Activated CD8-positive, alpha-beta T cell treated with anti-CD3 and anti-CD28 coated beads for 36 hours (primary cell): ENCODE results near the gene ERP44. TPM values are rescaled to one million over a fixed set of nuclear protein-coding genes. Genes with fewer than 3 reads are reported as not detected.
A peak's percentile ranks its signal among the peaks of the same experiment; 100 is the strongest.
"Not testable (repeated sequence)": the region's sequence is repeated elsewhere in the genome, so short reads cannot be mapped to it uniquely, and the experiment has no call there.

Experiments used
- ATAC-seq: fragments of 200-7000 bp; cut with Tn5 transposase; one replicate; pipeline ENCODE4 v1.10.0; 2021; ENCODE audit warnings: mild to moderate bottlenecking, moderate library complexity
- CTCF ChIA-PET: fragments of 350-600 bp; sonication (Branson Sonifier 250); formaldehyde crosslinking; loops from one replicate; lab custom pipeline; 2021; ENCODE audit warnings: antibody characterized with exemption; lab: Charles Lee
- POLR2A ChIA-PET: fragments of 350-600 bp; sonication (Branson Sonifier 250); formaldehyde crosslinking; loops from one replicate; lab custom pipeline; 2021; ENCODE audit warnings: antibody characterized with exemption; lab: Charles Lee
- DNase-seq: peaks from one replicate; pipeline ENCODE4 v3.0.0-alpha.2; 2020
- H3K27ac Mint-ChIP-seq: one replicate; pipeline ENCODE4 v1.8.0; 2021; ENCODE audit warnings: mild to moderate bottlenecking, mixed read lengths
- H3K27me3 Mint-ChIP-seq: one replicate; pipeline ENCODE4 v1.8.0; 2021; ENCODE audit warnings: mixed read lengths
- H3K36me3 Mint-ChIP-seq: one replicate; pipeline ENCODE4 v1.8.0; 2021; ENCODE audit warnings: low read depth, mixed read lengths
- H3K4me1 Mint-ChIP-seq: one replicate; pipeline ENCODE4 v1.8.0; 2021; ENCODE audit warnings: low read depth, mixed read lengths
- H3K4me3 Mint-ChIP-seq: one replicate; pipeline ENCODE4 v1.8.0; 2021; ENCODE audit warnings: mild to moderate bottlenecking, moderate library complexity, mixed read lengths
- H3K9me3 Mint-ChIP-seq: one replicate; pipeline ENCODE4 v1.8.0; 2021; ENCODE audit warnings: mixed read lengths
- CTCF ChIP-seq: fragments of 200-600 bp; IDR thresholded peaks from one replicate; pipeline ENCODE4 v1.8.0; 2022; ENCODE audit warnings: antibody characterized with exemption, mild to moderate bottlenecking
- intact Hi-C: fragments of 100-400 bp; cut with micrococcal nuclease; formaldehyde crosslinking; loops from one replicate; pipeline ENCODE4 v1.10.0; 2022
- total RNA-seq, 2 experiments: library from RNA; stranded (reverse); gene quantifications; one replicate each; pipeline ENCODE4 v1.2.3, GENCODE V29; 2021

ERP44 gene
- total RNA-seq, 2 experiments from 2014 or later, result 10.2 to 11.1 TPM

- Mint-ChIP-seq H3K4me1 (peaks cover 31% of the 10 kb centered on the region), H3K27me3 (no peaks in the 10 kb centered on the region), H3K36me3 (peaks cover 18% of the 10 kb centered on the region), H3K27ac (peak overlapping the region; percentile 96), H3K4me3 (peak overlapping the region; percentile 98), H3K9me3 (no peaks in the 10 kb centered on the region)
- TF ChIP-seq CTCF, result no peak
- ATAC-seq (no peak), DNase-seq (no peak)
- POLR2A ChIA-PET, result interaction anchor here (1.2 kb wide), 1 partner anchor 17 kb away, joined by 6 read pairs; no protein-coding TSS in a partner anchor
- CTCF ChIA-PET, result interaction anchor here (1.0 kb wide), 2 partner anchors 114 to 226 kb away, joined by 3 to 4 read pairs; no protein-coding TSS in a partner anchor
- intact Hi-C loops, result no loop called here
Measured at GRCh38 chr9:100100146-100100667, 1.4 kb upstream of the ERP44 start.

GRCh38 chr9:100099722-100100042 is 882 bp upstream of the ERP44 start:
- Mint-ChIP-seq H3K27me3 (no peaks in the 10 kb centered on the region), H3K4me1 (peaks cover 29% of the 10 kb centered on the region), H3K9me3 (no peaks in the 10 kb centered on the region), H3K4me3 (peak overlapping the region; percentile 98), H3K27ac (peak overlapping the region; percentile 96), H3K36me3 (peaks cover 16% of the 10 kb centered on the region)
- ATAC-seq, result no peak
- intact Hi-C loops, result loop anchor here (10.0 kb wide), 1 partner anchor 115 kb away; no protein-coding TSS in a partner anchor
- ChIA-PET CTCF (interaction anchor here (1.0 kb wide), 2 partner anchors 115 to 226 kb away, joined by 3 to 4 read pairs; no protein-coding TSS in a partner anchor), POLR2A (interaction anchor here (1.0 to 1.2 kb wide), 2 partner anchors 12 to 16 kb away, joined by 3 to 6 read pairs; no protein-coding TSS in a partner anchor)
- TF ChIP-seq CTCF, result no peak
- peak; percentile 32 for DNase-seq

- ATAC-seq (peak; percentile 0), DNase-seq (peak; percentile 32)
- Mint-ChIP-seq H3K4me1 (peaks cover 36% of the 10 kb centered on the region), H3K36me3 (peaks cover 9% of the 10 kb centered on the region), H3K9me3 (no peaks in the 10 kb centered on the region), H3K27me3 (no peaks in the 10 kb centered on the region), H3K4me3 (peak overlapping the region; percentile 98), H3K27ac (peak overlapping the region; percentile 96)
- intact Hi-C loops, result loop anchor here (10.0 kb wide), 1 partner anchor 117 kb away; no protein-coding TSS in a partner anchor
- CTCF ChIA-PET, result interaction anchor here (1.1 kb wide), 1 partner anchor 13 kb away, joined by 4 read pairs; no protein-coding TSS in a partner anchor
- POLR2A ChIA-PET, result interaction anchor here (0.5 to 1.2 kb wide), 4 partner anchors 13 to 965 kb away, joined by 3 read pairs; no protein-coding TSS in a partner anchor
- no peak for TF ChIP-seq CTCF
Measured at GRCh38 chr9:100098046-100098886, 534 bp downstream of the ERP44 start.

- Mint-ChIP-seq H3K27ac (no peak overlapping the region), H3K9me3 (no peaks in the 10 kb centered on the region), H3K27me3 (no peaks in the 10 kb centered on the region), H3K36me3 (peaks cover 2% of the 10 kb centered on the region), H3K4me3 (peak overlapping the region; percentile 10), H3K4me1 (peaks cover 43% of the 10 kb centered on the region)
- TF ChIP-seq CTCF, result no peak
- DNase-seq (no peak), ATAC-seq (no peak)
- POLR2A ChIA-PET, result no interaction called here
- intact Hi-C loops, result loop anchor here (10.0 kb wide), 1 partner anchor 118 kb away; no protein-coding TSS in a partner anchor
- CTCF ChIA-PET, result no interaction called here
Measured at GRCh38 chr9:100096378-100096916, 2.4 kb downstream of the ERP44 start.

- POLR2A ChIA-PET, result interaction anchor here (0.9 kb wide), 1 partner anchor 9 kb away, joined by 3 read pairs; no protein-coding TSS in a partner anchor
- H3K27me3 Mint-ChIP-seq, DNase-seq, H3K27ac Mint-ChIP-seq, H3K36me3 Mint-ChIP-seq, H3K9me3 Mint-ChIP-seq, H3K4me3 Mint-ChIP-seq, CTCF ChIA-PET, ATAC-seq: not testable (repeated sequence)
- intact Hi-C loops, result loop anchor here (10.0 kb wide), 1 partner anchor 120 kb away; no protein-coding TSS in a partner anchor
- H3K4me1 Mint-ChIP-seq, result peaks cover 45% of the 10 kb centered on the region
Measured at GRCh38 chr9:100094411-100094810, 4.4 kb downstream of the ERP44 start.
